Esophagus muscularis mucosa (tissue), 4 donors: ENCODE results near the gene ENPP6.

Experiments used
- EP300 ChIP-seq: sonication (generic); formaldehyde crosslinking; IDR thresholded peaks from one replicate; pipeline ENCODE4 v1.6.1; 2017; ENCODE audit warnings: antibody characterized with exemption
- POLR2A ChIP-seq: fragments of 450-650 bp; IDR thresholded peaks from one replicate; pipeline ENCODE4 v1.6.1; 2017; ENCODE audit warnings: antibody characterized with exemption, moderate library complexity, mild to moderate bottlenecking, low read depth
- POLR2AphosphoS5 ChIP-seq, 2 donors: sonication (generic); formaldehyde crosslinking; IDR thresholded peaks; one replicate each; pipeline ENCODE4 v1.6.1; 2017; ENCODE audit warnings: antibody characterized with exemption in 2 of 2
- TF ChIP-seq, protein P1 (sequence below), 3 experiments: fragments of 200-600 bp in 2 of 3; fragments of 450-650 bp in 1 of 3; sonication (generic) in 2 of 3; IDR thresholded peaks; one replicate each; pipeline ENCODE4 v1.5.1; 2017 to 2019; ENCODE audit warnings: antibody characterized with exemption in 3 of 3, mild to moderate bottlenecking in 2 of 3, moderate library complexity in 1 of 3

GRCh38 chr4:184058026-184058425, 159.6 kb downstream of the ENPP6 start:
- TF ChIP-seq, protein P1, sequence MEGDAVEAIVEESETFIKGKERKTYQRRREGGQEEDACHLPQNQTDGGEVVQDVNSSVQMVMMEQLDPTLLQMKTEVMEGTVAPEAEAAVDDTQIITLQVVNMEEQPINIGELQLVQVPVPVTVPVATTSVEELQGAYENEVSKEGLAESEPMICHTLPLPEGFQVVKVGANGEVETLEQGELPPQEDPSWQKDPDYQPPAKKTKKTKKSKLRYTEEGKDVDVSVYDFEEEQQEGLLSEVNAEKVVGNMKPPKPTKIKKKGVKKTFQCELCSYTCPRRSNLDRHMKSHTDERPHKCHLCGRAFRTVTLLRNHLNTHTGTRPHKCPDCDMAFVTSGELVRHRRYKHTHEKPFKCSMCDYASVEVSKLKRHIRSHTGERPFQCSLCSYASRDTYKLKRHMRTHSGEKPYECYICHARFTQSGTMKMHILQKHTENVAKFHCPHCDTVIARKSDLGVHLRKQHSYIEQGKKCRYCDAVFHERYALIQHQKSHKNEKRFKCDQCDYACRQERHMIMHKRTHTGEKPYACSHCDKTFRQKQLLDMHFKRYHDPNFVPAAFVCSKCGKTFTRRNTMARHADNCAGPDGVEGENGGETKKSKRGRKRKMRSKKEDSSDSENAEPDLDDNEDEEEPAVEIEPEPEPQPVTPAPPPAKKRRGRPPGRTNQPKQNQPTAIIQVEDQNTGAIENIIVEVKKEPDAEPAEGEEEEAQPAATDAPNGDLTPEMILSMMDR (IDR thresholded peaks at IDR 0.05) = no peak
- TF ChIP-seq POLR2AphosphoS5 (IDR thresholded peaks at IDR 0.05) = no peak
- TF ChIP-seq EP300 = no peak
- TF ChIP-seq POLR2A = no peak
